Karpas-422 (cell line): Measurements from ENCODE around the gene VWA8. TPM values are rescaled to one million over a fixed set of nuclear protein-coding genes. Genes with fewer than 3 reads are reported as not detected.
A peak's percentile ranks its signal among the peaks of the same experiment; 100 is the strongest.
"Not testable (repeated sequence)": the region's sequence is repeated elsewhere in the genome, so short reads cannot be mapped to it uniquely, and the experiment has no call there.

Experiments used
- DNase-seq: peaks from one replicate; pipeline ENCODE4 v3.0.0-alpha.2; 2015
- H2AFZ ChIP-seq: fragments of 200-600 bp; sonication (generic); 2 replicates; pipeline ENCODE4 v1.6.1; 2014; ENCODE audit warnings: antibody characterized with exemption, low read length, mixed read lengths
- H3K27ac ChIP-seq: fragments of 200-600 bp; sonication (generic); 2 replicates; pipeline ENCODE4 v1.5.1; 2014; ENCODE audit warnings: mild to moderate bottlenecking, low read length, moderate library complexity
- H3K27me3 ChIP-seq: fragments of 200-600 bp; sonication (generic); 2 replicates; pipeline ENCODE4 v1.6.1; 2014; ENCODE audit warnings: low read length, mixed read lengths
- H3K36me3 ChIP-seq: fragments of 200-600 bp; sonication (generic); 2 replicates; pipeline ENCODE4 v1.6.1; 2014; ENCODE audit warnings: low read length, mixed read lengths; ENCODE audit not compliant: insufficient read depth
- H3K4me1 ChIP-seq: fragments of 200-600 bp; sonication (generic); 2 replicates; pipeline ENCODE4 v1.6.1; 2014; ENCODE audit warnings: mild to moderate bottlenecking, low read length, mixed read lengths
- H3K4me2 ChIP-seq: fragments of 200-600 bp; sonication (generic); 2 replicates; pipeline ENCODE4 v1.6.1; 2014; ENCODE audit warnings: low read length, low read depth, mild to moderate bottlenecking; ENCODE audit not compliant: poor library complexity, severe bottlenecking
- H3K4me3 ChIP-seq: fragments of 200-600 bp; sonication (generic); 2 replicates; pipeline ENCODE4 v1.5.1; 2014; ENCODE audit warnings: mild to moderate bottlenecking, antibody characterized with exemption, low read length, mixed read lengths
- H3K79me2 ChIP-seq: fragments of 200-600 bp; sonication (generic); 2 replicates; pipeline ENCODE4 v1.6.1; 2014; ENCODE audit warnings: mild to moderate bottlenecking, low read length, mixed read lengths
- H3K9ac ChIP-seq: fragments of 200-600 bp; sonication (generic); 2 replicates; pipeline ENCODE4 v1.6.0; 2014; ENCODE audit warnings: low read length
- H3K9me2 ChIP-seq: fragments of 200-600 bp; sonication (generic), shearing (Covaris generic); replicated peaks from 2 replicates; pipeline ENCODE4 v1.6.0; 2014; ENCODE audit warnings: mild to moderate bottlenecking, low read length, moderate library complexity; ENCODE audit not compliant: insufficient read depth
- H3K9me3 ChIP-seq: fragments of 300-700, 200-600 bp; sonication (generic); 2 replicates; pipeline ENCODE4 v1.6.1; 2014; ENCODE audit warnings: low read length, mixed read lengths
- H4K20me1 ChIP-seq: fragments of 200-600 bp; sonication (generic); 2 replicates; pipeline ENCODE4 v1.6.1; 2014; ENCODE audit warnings: mild to moderate bottlenecking, antibody characterized with exemption, low read length, low read depth; ENCODE audit not compliant: insufficient read depth
- total RNA-seq: library from RNA; depleted of rRNA; stranded (reverse); fragments of >200 nt; shearing (Covaris generic); gene quantifications from 2 replicates; pipeline ENCODE4 v1.2.3, GENCODE V29; 2014; ENCODE audit warnings: low replicate concordance

VWA8 gene
- total RNA-seq, 1 experiment from 2014 or later, result 35.7 TPM

DNA sequence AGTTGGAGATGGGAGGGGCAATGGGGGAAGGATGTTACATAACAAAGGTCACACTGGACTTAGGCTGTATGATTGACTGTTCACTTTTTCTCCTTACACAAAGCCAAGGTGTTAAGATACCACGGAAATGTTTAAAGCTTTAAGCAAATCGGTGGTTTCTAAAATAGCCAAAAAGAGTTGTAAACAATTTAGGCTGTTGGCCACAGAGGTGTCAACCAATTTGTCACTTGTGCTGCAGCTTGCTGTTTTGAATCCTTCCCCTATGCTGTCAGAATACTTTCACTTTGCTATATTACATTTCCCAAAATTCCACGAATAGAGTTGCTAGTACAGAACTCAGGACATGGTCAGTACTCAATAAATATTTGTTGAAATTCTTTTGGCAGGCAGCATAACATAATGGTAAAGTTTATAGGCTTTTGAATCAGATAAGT is 149.3 kb downstream of the VWA8 start:
- Histone ChIP-seq H3K4me2 (no peak overlapping the region), H3K9me3 (no peaks in the 10 kb centered on the region), H2AFZ (no peak overlapping the region), H3K4me3 (no peak overlapping the region), H3K27me3 (no peaks in the 10 kb centered on the region), H3K4me1 (peaks cover 33% of the 10 kb centered on the region), H3K79me2 (peaks cover 21% of the 10 kb centered on the region; the same call in 1 of the 2 replicates), H4K20me1 (no peaks in the 10 kb centered on the region), H3K36me3 (peaks cover 17% of the 10 kb centered on the region), H3K9me2 (no peaks in the 10 kb centered on the region), H3K27ac (no peak overlapping the region; the same call in 1 of the 2 replicates), H3K9ac (no peak overlapping the region)
- DNase-seq, result no peak

DNA sequence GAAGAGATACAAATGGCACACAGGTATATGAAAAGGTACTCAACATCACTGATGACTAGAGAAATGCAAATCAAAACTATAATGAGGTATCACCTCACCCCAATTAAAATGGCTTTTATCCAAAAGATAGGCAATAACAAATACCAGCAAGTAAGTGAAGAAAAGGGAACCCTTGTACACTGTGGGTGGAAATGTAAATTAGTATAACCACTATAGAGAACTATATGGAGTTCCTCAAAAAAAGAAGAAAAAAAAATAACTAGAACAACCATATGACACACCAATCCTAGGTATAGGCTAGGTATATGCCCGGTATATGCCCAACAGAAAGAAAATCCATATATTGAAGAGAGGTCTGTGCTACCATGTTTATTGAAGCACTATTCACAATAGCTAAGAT is 150.9 kb downstream of the VWA8 start:
- Histone ChIP-seq H3K27ac (no peak overlapping the region), H3K9me2 (no peaks in the 10 kb centered on the region), H3K4me1 (peaks cover 33% of the 10 kb centered on the region), H3K36me3 (peaks cover 21% of the 10 kb centered on the region), H3K9me3 (no peaks in the 10 kb centered on the region), H2AFZ (no peak overlapping the region), H3K4me2 (peak overlapping the region; percentile 3), H3K4me3 (no peak overlapping the region), H4K20me1 (no peaks in the 10 kb centered on the region), H3K9ac (no peak overlapping the region), H3K27me3 (no peaks in the 10 kb centered on the region), H3K79me2 (peaks cover 21% of the 10 kb centered on the region; the same call in 1 of the 2 replicates)
- DNase-seq, result peak; percentile 51

DNA sequence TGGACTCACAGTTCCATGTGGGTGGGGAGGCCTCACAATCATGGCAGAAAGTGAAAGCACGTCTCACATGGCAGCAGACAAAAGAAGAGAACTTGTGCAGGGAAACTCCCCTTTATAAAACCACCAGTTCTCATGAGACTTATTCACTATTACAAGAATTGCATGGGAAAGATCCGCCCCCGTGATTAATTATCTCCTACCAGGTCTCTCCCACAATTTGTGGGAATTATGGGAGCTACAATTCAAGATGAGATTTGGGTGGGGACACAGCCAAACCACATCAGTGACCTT is 157.5 kb downstream of the VWA8 start:
- not testable (repeated sequence) for H3K4me1 ChIP-seq, H3K27me3 ChIP-seq, H3K27ac ChIP-seq, H3K4me3 ChIP-seq, H2AFZ ChIP-seq, H4K20me1 ChIP-seq, H3K9me3 ChIP-seq, H3K4me2 ChIP-seq, H3K9ac ChIP-seq, H3K9me2 ChIP-seq, DNase-seq
- H3K36me3 ChIP-seq, result peaks cover 32% of the 10 kb centered on the region
- peaks cover 23% of the 10 kb centered on the region; the same call in 1 of the 2 replicates for H3K79me2 ChIP-seq

DNA sequence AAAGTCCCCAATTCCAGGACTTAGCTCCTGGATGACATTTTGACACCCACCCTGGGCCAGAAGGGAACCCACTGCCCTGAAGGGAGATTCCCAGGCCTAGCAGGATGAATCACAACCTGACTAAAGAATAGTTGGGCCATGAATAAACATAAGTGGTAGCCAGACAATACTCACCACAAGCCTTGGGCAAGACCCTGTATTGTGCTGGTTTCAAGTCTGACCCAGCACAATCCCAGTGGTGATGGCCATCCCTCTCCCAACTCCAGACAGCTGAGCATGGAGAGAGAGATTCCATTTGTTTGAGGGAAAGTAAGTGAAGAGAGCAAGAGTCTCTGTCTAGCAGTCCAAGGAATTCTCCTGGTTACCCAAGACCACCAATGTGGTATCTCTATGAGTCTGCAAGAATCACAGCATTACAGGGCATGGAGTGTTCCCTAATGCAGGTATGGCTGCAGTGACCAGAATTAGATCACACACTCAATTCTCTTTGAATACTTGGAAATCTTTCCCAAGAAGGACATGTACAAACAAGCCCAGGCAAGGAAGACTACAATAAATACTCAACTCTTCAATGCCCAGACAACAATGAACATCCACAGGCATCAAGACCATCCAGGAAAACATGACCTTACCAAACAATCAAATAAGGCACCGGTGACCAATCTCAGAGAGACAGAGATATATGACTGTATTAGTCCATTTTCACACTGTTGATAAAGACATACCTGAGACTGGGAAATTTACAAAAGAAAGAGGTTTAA is 158.0 kb downstream of the VWA8 start:
- H3K36me3 ChIP-seq, result peaks cover 32% of the 10 kb centered on the region
- H3K27ac ChIP-seq, result no peak overlapping the region
- H4K20me1 ChIP-seq, result no peaks in the 10 kb centered on the region
- H2AFZ ChIP-seq, result no peak overlapping the region
- H3K4me3 ChIP-seq, result no peak overlapping the region
- H3K4me2 ChIP-seq, result no peak overlapping the region
- H3K9ac ChIP-seq, result no peak overlapping the region
- H3K79me2 ChIP-seq, result peaks cover 20% of the 10 kb centered on the region; the same call in 1 of the 2 replicates
- peaks cover 5% of the 10 kb centered on the region for H3K9me3 ChIP-seq
- H3K9me2 ChIP-seq, result no peaks in the 10 kb centered on the region
- no peaks in the 10 kb centered on the region for H3K4me1 ChIP-seq
- no peak for DNase-seq
- H3K27me3 ChIP-seq, result no peaks in the 10 kb centered on the region

DNA sequence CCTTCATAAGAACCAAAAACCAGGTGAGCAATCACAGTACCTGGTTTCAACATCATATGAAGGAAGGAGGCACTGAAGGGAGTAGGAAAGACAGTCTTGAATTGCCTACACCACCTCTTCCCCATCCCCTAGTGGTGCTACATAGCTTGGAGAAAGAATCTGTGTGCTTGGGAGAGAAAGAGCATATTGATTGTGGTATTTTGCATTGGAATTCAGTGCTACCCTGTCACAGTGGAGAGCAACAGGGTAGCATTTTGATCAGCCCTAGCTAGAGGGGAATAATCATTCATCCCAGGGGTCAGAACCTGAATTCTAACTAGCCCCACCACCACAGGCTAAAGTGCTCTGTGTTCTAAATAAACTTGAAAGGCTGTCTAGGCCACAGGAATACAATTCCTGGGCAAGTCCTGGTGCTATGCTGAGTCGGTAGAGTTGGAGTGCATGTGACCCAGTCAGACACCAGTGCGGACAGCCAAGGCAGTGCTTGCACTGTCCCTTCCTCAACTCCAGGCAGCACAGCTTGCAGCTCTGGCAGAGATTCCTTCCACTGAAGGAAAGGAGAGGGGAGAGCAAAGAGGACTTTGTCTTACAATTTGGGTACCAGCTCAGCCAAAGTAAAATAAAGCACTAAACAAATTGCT is 158.7 kb downstream of the VWA8 start:
- no peaks in the 10 kb centered on the region for H3K9me2 ChIP-seq
- H3K79me2 ChIP-seq, result peaks cover 13% of the 10 kb centered on the region; the same call in 1 of the 2 replicates
- no peak overlapping the region for H3K27ac ChIP-seq
- H3K4me3 ChIP-seq, result no peak overlapping the region
- H3K9ac ChIP-seq, result no peak overlapping the region
- H3K27me3 ChIP-seq, result no peaks in the 10 kb centered on the region
- DNase-seq, result no peak
- no peak overlapping the region for H2AFZ ChIP-seq
- no peak overlapping the region for H3K4me2 ChIP-seq
- no peaks in the 10 kb centered on the region for H4K20me1 ChIP-seq
- no peaks in the 10 kb centered on the region for H3K4me1 ChIP-seq
- peaks cover 5% of the 10 kb centered on the region for H3K9me3 ChIP-seq
- H3K36me3 ChIP-seq, result peaks cover 26% of the 10 kb centered on the region

DNA sequence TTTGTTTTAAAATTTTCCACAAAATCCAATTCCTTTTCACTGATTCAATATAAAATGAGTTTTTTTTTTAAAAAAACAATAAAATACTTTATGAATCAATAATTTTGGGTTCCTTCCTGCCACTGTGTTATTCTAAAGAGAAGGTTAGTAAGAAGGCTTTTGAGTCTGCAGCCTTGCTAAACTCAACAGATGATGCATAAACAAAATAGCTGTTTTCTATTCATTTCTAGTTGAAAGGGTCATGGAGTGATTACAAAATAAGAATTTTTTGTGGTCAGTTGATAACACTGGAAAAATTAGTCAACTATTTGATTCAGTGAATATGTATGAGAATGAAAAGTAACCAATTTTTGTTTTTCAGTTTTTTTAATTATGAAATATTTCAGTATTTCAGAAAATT is 169.9 kb downstream of the VWA8 start:
- no peak overlapping the region for H3K4me2 ChIP-seq
- H3K36me3 ChIP-seq, result no peaks in the 10 kb centered on the region
- H3K9ac ChIP-seq, result no peak overlapping the region
- H3K27me3 ChIP-seq, result no peaks in the 10 kb centered on the region
- H3K9me2 ChIP-seq, result 0 out of 2 replicates have a peak, but pooled peaks cover 4% of the 10 kb centered on the region
- H3K4me3 ChIP-seq, result no peak overlapping the region
- no peaks in the 10 kb centered on the region for H4K20me1 ChIP-seq
- DNase-seq, result no peak
- no peaks in the 10 kb centered on the region; the same call in 1 of the 2 replicates for H3K4me1 ChIP-seq
- no peak overlapping the region for H2AFZ ChIP-seq
- H3K9me3 ChIP-seq, result no peaks in the 10 kb centered on the region
- no peak overlapping the region for H3K27ac ChIP-seq
- peaks cover 3% of the 10 kb centered on the region for H3K79me2 ChIP-seq

DNA sequence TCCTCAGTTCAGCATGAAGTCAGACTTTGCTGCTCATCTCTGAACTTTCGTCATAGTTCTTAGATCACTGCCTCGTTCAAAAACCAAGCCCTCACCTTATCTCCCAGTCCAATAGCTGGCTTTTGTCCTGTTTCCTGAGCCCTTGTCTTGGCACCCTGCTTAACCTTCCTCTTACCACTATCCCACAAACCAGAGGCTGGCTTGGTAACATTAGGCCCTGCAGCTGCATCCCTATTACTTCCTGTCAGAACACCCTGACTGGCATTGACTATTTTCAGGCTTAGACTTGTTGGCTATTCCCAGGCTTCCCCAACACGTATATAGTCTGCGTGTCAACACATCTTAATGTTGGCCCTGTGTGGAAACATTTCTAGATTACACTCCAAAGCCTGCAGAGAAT is 172.4 kb downstream of the VWA8 start:
- Histone ChIP-seq H3K9ac (no peak overlapping the region), H3K4me3 (no peak overlapping the region), H3K9me2 (0 out of 2 replicates have a peak, but pooled peaks cover 4% of the 10 kb centered on the region), H4K20me1 (no peaks in the 10 kb centered on the region), H3K4me1 (peaks cover 2% of the 10 kb centered on the region), H3K27ac (no peak overlapping the region), H3K36me3 (no peaks in the 10 kb centered on the region), H3K79me2 (peaks cover 3% of the 10 kb centered on the region; the same call in 1 of the 2 replicates), H3K27me3 (no peaks in the 10 kb centered on the region), H2AFZ (no peak overlapping the region), H3K4me2 (no peak overlapping the region), H3K9me3 (no peaks in the 10 kb centered on the region)
- no peak for DNase-seq

DNA sequence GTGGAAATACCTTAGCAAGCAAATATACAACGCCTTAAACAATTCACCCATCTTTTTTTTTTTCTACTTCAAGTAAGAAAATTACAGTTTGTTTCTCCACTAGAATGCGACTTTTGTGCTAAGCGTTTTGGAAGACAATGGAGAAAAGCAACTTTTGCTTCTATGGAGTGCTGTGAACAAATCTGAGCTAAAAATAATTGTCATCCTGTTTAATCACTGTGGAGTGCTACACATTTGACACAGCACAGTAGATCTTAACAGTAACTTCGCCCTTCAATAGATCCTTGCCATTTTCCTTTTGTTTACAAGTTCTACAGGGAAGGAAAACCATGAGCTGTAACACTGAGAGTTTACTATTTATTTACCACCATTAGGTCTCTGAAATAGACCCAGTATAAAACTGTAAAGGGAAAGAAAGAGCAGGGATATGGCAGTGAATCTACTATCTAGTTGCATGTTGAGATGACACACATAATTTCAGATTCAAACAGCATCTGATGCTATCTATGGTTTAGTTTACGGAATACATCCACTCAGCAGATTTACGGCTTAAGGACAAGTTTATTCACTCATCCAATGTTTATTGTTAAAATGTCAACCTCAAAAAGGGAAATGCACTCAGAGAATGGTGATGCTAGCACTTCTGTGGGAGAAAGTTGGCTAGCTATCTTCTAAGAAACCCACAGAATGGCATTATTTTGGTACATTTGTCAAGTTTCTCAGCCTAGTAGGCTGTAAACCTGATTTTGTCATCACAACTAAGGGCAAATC is 175.3 kb downstream of the VWA8 start:
- Histone ChIP-seq H3K4me2 (no peak overlapping the region), H3K36me3 (no peaks in the 10 kb centered on the region), H3K9me2 (0 out of 2 replicates have a peak, but pooled peaks cover 4% of the 10 kb centered on the region), H3K79me2 (no peaks in the 10 kb centered on the region; the same call in 1 of the 2 replicates), H3K4me3 (no peak overlapping the region), H3K27me3 (no peaks in the 10 kb centered on the region), H3K4me1 (peaks cover 2% of the 10 kb centered on the region; the same call in 1 of the 2 replicates), H4K20me1 (no peaks in the 10 kb centered on the region), H3K27ac (no peak overlapping the region), H3K9ac (no peak overlapping the region), H3K9me3 (no peaks in the 10 kb centered on the region), H2AFZ (no peak overlapping the region)
- DNase-seq, result no peak
